SK-N-MC (cell line): ENCODE measurements around the gene ZMAT3.

Source experiments
- EZH2 ChIP-seq: fragments of 200-600 bp; sonication (generic); IDR thresholded peaks from one replicate; pipeline ENCODE4 v1.6.1; 2017; ENCODE audit warnings: antibody characterized with exemption
- POLR2AphosphoS5 ChIP-seq: IDR thresholded peaks from 2 replicates; pipeline ENCODE4 v1.6.1; 2012; ENCODE audit warnings: mild to moderate bottlenecking, low read depth, low read length, borderline replicate concordance

GRCh38 chr3:178989821-178990220 is 81.8 kb downstream of the ZMAT3 start:
- TF ChIP-seq EZH2 (no peak), POLR2AphosphoS5 (no peak)
